Activated effector memory CD4-positive, alpha-beta T cell treated with Interleukin-2 at 50 U/mL for 16 hours (primary cell): ENCODE data around the gene ECM1.

ENCODE experiments used
- DNase-seq: peaks from one replicate; pipeline ENCODE4 v3.0.0-alpha.2; 2020

The ECM1 gene

DNA sequence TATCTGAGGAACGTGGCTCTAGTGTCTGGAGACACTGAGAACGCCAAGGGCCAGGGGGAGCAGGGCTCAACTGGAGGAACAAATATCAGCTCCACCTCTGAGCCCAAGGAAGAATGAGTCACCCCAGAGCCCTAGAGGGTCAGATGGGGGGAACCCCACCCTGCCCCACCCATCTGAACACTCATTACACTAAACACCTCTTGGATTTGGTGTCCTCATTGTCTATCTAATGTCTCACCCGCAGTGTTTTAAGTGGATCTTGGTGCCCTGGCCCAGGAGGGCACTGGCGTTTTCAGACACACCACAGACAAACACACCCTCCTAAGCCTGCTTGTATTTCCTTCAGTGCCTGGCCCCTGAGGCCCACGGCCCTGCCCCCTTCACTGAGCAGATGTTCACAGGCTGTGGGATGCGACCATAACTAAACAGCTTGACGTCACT is 5.5 kb downstream of the ECM1 start:
- no peak for DNase-seq

DNA sequence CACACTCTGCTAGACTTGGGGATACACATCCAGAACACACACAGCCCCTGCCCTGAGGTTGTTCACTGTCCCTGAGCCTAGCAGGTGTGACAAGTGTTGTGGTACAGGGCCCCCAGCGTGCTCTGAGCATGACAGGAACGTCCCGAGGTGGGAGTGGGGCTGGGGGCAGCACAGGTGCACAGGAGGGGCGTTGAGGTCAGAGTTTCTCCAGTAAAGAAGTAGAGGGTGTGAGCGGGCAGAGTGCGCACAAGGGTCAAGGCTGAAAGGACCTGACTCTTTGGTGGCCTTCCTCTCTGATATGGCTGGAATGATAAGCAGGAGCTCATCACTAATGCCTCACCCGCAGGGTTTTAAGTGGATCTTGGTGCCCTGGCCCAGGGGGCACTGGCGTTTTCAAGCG is 6.4 kb downstream of the ECM1 start:
- DNase-seq, result no peak

DNA sequence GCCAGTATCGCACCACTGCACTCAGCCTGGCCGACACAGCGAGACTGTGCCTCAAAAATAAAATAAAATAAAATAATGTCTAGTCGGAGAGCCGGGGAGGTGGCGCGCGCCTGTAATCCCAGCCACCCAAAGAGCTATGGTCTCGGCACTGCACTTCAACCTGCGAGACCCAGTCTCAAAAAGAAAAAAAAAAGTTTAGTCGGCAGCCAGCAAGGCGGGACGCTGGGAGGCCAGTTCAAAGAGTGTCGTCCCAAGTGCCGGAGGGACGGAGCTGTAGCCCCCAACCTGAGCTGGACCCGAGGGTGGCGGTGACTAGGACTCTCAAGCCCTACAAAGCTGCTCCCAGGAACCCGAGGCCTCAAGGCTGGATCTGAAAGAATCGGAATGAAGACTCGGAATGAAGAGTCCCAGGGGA is 7.0 kb downstream of the ECM1 start:
- DNase-seq, result no peak

DNA sequence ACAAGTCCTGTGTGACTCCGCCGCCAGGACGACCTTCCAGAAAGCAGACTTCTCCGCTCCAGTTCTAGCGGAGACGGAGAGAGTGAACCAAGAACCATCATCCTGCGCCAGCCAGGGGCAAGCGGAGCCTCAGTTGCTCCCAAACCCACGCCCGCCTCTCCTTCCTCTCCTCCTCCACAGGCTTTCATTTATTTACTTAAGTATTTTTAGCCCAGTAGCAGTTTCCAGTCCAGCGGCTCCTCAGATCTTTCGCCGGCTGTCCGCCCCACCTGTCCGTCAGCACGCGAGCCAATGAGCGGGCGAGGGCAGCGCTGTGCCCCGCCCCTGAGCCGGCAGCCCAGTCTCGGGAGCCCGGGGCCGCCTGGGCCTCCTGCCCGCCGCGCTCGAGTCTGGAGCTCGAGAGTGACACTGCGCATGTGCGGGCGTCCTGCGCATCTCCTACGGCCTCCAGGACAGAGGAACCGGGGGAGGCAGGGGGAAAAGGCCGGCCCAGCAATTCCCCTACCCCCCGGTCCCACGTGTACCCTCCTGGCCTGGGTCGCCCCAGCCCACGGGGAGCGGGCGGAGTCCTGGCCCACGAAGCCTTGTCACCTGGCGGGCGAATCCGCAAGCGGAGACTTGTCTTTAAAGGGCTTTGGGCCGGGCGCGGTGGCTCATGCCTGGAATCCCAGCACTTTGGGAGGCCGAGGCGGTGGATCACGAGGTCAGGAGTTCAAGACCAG is 7.6 kb downstream of the ECM1 start, which contains the start of gene FALEC:
FALEC (plus strand) TSS at position 425 of the 722 bp plus-strand sequence.
- peak; percentile 85 for DNase-seq

DNA sequence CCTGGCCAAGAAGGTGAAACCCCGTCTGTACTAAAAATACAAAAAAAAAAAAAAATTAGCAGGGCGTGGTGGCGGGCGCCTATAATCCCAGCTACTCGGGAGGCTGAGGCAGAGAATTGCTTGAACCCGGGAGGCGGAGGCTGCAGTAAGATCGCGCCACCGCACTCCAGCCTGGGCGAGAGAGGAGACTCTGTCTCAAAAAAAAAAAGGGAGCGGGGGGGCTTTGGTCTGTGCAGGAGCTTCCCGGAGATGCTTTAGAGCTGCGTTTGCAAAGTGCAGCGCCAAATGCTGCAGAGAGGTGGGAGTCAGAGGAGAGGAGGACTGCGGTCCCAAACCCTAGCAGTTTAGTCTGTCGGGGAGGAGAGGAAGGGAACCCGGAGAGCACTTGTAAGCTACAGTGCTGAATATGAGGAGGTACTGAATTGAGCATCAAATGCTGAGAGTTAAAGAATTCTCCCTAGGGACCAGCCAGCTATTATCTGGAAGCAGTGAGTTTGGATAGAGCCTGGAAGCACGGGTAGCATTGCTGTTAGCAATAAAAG is 8.2 kb downstream of the ECM1 start:
- DNase-seq, result no peak

DNA sequence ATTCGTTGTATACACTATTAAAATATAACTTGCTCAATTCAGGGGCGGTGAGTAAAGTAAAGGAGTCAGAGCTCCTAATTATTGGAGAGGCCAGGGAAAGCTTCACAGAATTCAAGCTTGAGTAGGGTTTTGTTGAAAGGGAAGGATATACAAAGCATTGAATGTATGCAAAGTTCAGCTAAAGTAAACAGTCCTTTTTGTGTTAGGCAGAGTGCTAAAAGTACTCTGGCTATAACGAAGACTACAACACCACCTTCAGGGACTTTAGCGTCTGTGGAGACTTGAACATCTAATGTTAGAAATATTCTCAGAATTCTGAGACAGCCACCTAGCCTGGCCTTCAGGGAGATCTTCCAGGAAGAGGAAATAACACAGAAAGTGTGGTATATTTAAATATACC is 8.7 kb downstream of the ECM1 start:
- no peak for DNase-seq

DNA sequence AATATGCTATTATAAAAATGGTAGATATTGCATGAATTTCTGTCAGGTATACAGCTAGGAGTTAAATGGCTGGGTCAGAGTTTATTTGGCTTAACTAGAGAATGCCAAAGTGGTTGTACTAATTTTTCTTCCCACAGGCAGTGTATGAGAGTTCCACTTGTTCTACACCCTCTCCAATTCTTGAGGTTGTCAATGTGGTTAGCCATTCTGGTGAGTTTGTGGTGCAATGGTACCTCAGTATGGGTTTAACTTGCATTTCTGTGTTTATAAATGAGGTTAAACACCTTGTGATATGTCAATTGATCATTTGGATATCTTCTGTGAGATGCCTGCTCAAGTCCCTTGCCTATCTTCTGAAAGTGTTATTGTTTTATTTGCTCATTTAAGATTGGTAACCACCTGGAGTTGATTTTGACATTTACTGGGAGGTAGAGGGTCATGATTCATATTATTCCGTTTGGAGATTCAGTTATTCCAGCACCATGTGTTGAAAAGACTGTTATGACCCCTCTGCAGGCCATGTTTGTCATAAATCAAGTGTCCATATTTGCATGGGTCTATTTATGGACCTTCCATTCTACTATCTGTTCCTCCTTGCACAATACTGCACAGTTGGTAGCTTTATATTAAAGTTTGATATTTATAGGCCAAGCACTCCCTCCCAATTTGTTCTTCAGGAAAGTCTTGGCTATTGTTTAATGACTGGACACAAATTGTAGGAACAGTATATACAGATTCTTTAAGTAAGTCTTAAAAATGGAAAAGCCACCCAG is 13.5 kb downstream of the ECM1 start:
- no peak for DNase-seq

DNA sequence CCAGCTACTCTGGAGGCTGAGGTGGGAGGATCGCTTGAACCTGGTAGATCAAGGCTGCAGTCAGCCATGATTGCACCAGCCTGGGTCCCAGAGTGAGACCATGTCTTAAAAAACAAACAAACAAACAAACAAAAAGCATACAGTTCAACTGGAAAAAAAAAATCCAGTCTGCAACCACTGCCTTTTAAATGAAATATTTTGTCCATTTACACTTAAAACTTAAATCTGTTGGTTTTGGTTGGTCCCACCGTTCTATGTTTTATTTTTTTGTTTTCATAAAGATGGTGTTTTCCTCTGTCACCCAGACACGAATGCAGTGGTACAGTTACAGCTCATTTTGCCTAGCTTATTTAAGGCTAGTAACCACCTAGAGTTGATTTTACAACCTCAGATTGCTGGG is 17.4 kb downstream of the ECM1 start:
- no peak for DNase-seq

DNA sequence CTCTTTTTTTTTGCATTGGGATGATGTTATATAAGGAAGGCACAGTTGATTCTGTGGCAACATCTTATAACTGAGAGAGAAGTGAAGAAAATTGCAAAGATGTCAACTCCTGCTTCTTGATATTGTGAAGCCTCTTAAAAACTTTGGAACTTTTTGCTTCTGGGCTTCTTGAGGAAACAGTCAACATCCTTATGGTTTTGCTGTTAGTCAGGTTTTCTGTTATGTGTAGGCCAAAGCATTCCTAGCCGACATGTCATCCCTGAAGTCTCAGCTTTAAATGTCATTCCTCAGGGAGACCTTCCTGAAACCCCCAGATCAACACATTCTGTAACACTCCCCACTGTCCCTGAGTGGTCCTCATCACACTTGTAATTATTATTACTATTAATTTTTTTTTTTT is 20.3 kb downstream of the ECM1 start:
- DNase-seq, result no peak

DNA sequence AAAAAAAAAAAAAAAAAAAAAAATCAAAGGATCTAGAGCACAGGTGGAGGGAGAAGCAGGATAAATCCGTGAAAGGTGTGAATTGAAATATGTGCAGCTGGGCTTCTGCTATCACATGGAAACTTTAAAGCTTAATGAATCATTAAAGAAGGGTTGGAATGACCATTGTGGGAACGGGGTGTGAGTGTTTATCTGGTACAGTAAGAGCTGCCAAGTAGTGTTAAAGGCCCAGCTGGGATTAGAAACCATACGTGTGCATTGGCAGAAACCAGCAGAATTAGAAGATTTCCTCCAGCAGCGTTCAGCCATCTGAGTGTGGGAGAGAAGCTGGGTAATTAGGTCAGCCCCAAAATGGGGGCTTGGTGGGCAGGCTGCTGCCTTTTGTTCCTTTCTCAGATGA is 21.1 kb downstream of the ECM1 start:
- no peak for DNase-seq

DNA sequence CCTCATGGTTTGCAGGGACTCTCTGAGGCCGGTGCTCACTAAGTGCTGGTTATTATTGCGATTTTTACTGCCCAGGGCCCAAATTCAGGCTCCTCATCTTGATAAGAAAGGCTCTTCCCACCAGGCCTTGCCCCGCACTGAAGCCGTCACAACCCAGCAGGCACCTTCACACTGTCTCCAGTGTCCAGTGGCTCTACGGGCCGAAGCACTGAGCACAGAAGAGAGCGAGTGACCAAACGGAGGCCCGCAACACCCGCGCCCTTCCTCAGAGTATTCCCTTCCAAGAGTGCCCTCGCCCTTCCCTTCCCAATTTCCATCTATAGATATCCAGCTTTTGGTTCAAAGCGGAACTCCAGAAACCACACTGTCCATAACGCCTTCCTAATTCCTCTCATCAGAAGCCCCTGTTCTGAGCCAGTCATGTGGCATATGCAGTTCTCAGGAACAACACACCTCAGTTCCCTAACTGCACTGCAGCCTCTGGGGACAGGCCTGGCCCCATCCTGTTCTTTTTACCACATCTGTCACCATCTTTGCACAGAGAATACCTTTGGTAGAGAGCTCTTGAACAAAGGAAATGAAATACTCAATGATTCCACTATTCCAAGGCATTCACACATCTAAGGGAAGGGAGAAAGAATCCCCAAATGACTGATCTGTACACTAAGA is 22.7 kb downstream of the ECM1 start:
- DNase-seq, result no peak

DNA sequence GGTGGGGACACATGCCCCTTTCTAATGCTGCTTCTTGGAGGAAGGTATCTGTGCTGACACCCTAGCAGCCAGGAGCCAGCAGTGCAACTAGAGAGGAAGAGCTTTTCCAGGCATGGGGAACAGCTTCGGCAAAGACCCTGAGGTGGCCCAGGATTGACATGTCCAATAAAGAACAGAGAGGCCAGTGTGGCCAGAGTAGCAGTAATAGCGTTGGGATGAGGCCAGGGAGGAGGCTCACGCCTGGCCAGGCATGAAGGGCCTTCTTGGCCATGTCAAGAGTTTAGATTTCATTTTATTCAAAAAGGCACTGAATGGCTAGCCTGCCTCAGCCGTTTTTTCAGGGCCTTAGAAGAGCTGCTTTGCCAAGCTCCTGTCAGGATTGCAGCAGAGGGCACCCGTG is 25.0 kb downstream of the ECM1 start:
- DNase-seq, result no peak

DNA sequence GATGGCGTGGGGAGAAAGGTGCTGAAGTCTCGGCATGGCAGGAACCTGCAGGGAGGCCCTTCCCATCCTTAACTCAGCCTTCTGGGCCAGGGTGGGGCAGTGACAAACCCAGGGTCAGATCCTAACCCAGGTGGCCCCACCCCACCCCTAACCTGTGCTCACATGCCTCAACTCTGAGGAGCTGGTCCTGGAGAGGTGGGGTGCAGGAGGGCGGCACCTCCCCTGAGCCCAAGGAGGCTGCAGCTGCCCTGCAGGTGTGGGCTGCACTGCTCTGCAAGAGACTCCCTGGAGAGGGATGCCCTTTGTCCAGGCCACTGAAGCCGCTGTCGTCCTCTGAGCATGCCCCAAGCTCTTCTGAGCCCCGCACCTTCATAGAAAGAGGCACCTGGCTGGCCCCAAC is 26.1 kb downstream of the ECM1 start:
- DNase-seq, result no peak

DNA sequence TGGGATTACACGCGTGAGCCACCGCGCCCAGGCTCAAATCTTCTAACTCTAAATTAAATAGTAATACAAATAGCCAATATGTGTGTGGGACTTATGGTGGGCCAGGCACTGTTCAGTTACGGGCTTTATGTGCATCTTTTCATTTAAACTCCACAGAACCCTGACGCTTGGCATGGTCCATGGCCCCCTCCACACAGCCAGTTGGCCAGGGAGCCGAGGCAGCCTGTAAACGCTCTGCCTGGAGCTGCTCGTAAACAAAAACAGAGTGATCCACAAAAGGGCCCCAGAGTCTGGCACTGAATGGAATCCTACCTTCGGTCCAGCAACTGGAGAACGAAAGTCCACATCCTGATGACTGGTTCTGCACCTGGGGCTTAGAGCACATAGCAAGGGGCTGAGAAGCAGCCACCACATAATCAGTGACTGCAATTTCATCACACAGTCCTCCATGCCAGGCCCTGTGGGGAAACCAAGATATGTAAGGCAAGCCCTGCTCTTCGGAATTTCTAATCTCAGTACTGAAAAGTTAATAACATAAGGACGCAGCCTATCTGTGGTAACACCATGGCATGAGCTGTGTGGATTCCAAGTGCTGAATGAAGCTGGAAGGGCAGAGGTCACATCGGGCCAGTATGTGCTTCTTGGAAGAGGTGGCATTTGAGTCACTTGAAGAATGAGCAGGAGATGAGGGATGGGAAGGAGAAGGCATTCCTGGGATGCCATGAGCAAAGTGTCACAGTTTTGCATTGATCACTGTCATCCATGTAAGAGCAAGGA is 27.8 kb downstream of the ECM1 start:
- no peak for DNase-seq

DNA sequence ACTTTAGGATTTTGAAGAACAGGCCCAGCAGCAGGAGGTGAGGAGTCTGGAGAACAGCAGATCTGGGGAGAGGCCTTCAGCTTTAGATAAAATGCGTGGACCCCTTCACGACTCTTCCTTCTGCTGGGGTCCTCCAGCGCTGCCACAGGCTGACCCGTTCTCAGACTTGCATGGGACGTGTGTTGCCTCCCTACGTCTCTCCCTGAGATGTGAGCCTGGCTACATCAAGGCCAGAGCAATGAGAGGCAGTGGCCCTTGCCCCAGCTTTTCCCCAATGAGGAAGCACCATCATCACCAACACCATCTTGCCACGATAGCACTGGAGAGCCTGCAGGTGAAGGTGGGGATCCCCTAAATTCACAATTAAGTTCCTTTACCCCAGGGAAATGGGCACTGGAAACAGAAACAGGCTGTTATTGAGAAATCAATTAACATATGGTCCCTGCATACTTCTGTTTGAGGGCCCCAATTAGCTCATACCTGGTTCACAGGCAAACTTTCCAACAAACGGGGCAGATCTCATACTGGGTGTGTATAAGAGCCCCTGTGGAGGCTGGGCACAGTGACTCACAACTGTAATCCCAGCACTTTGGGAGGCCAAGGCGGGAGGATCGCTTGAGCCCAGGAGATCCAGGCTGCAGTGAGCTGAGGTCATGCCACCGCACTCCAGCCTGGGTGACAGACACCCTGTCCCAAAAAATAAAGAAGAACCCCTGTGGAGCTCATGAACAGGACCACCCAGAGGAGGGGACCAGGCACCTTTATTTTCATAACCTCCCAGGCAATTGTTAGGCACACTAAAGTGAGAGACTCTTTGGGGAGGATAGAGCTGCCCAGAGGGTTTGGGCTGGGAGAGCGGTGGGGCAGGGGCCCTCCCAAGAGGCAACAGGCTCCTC is 29.2 kb downstream of the ECM1 start:
- no peak for DNase-seq

DNA sequence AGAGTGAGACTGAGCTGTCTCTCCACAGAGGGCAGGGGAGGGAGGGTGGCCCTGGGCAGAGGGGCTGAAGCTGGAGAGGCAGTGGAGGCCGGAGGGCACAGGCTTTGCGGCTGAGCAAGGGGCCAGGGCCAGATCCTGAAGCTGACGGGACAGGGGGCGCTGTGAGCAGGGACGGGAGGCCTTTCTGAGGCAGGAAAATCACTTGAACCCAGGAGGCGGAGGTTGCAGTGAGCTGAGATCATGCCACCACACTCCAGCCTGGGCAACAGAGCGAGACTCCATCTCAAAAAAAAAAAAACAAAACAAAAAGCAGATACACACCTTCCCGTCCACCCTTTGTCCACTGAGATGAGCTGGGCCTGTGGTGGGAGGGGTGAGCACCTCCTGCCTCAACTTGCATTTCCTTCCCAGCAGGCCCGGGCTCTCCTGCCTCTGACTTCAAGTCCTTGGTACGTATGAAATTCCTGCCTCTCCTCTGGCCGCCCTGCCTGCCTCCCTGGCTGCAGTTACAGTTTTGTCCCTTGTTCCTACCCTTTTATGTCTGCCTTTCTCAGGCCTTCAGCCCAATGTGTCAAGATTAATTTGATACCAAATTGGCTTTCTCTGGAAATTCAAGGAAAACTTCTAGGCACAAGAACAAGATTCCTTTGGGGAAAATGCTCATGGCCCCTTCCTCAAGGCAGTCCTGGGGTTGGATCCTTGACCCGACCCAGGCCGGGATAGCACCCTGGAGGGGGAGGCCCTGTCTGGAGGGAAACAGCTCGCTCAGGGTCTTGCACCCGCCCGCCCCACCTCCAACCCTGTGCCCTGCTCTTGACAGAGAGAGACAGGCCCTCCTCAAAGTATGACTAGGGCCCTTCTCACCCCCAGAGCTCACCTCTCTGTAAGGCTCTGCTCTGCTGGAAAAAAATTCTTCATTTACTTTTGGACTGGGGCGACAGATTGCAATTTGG is 30.1 kb downstream of the ECM1 start:
- DNase-seq, result no peak

DNA sequence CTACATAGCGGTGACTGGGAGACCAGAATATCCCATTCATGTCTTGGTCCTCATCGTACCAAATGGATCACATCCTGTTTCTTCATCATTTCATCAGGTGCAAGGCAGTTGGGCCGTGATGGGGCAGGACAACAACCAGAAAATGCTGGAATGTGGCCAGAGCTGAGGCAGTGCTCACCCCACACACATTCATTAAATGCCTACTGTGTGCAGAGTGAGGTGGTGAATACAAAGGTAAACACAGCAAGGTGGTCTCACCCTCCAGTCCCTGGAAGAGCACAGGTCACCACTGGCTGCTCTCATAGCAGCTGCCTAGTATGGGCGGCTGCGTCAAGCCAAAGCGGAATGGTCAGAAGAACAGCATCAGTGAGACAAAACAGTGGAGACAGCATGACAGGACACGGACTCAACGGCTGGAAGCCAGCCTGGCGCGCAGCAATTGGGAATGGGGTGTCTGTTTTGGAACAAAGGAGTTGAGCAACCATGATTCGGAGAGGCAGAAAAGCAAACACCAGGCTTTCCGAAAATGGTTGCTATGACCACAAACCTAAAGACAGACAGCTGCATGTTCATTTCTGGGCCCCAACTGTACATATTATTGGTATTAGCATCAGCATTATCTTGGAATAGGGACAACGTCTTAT is 35.7 kb downstream of the ECM1 start:
- no peak for DNase-seq

DNA sequence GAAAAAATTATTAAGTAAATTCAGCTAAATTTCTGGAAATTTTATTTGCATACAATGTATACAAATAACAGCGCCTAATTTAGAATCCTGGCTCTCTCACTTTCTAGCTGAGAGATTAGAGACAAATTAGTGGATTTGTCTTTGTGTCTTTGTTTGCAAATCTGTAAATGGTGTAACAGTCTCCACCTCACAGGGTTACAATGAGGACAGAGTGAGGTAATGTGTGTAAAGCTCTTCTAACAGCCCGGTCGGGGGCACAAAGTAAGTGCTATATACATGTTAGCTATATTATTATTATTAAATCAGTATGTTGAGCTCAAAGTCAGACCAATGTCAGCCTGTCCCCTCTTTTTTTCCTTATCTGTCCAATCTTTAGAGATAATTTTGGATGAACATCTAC is 36.3 kb downstream of the ECM1 start:
- DNase-seq, result no peak

DNA sequence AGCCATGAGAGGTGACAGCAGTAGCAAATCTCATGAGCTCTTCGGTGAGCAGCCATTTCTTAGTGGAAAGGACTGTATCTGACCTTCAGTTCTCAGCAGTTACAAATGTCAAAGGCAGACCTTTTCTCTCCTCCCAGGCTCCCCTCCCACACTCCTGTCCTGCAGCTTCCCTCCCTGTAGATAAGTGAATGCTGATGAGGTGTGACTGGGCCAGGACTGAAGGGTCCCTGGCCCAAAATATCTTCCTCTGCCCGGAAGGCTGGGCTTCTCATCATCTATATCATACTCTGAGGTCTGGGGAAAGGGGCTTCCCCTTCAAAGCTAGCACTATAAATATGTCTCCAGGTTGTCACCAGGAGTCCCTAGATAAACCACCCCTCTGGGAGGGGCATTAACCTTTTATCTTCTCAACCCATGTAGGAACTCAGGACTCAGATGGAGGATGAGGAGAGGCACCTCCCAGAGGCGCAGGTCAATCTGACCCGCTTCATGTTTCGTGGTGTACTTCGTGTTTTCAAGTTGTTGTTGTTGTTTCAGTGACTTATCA is 37.6 kb downstream of the ECM1 start:
- no peak for DNase-seq
